Activated T-cell treated with anti-CD3 and anti-CD28 coated beads, Interleukin-2, amount 50 U/mL, for 24 hours (primary cell): Measurements from ENCODE around the gene UBE2QL1.

Experiments
- DNase-seq: peaks from one replicate; pipeline ENCODE4 v3.0.0-alpha.2; 2020
- H3K27ac Mint-ChIP-seq: 2 replicates; pipeline ENCODE4 v1.8.0; 2020; ENCODE audit warnings: mild to moderate bottlenecking, mixed read lengths
- H3K27me3 Mint-ChIP-seq: 2 replicates; pipeline ENCODE4 v1.8.0; 2020; ENCODE audit warnings: mixed read lengths
- H3K36me3 Mint-ChIP-seq: 2 replicates; pipeline ENCODE4 v1.8.0; 2020; ENCODE audit warnings: low read depth, mixed read lengths
- H3K4me1 Mint-ChIP-seq: 2 replicates; pipeline ENCODE4 v1.8.0; 2020; ENCODE audit warnings: low read depth, mixed read lengths
- H3K4me3 Mint-ChIP-seq: 2 replicates; pipeline ENCODE4 v1.8.0; 2020; ENCODE audit warnings: mild to moderate bottlenecking, moderate library complexity, mixed read lengths
- H3K9me3 Mint-ChIP-seq: 2 replicates; pipeline ENCODE4 v1.8.0; 2020; ENCODE audit warnings: mixed read lengths

The UBE2QL1 gene

GRCh38 chr5:6457592-6457991 lies 8.9 kb downstream of the UBE2QL1 start:
- Mint-ChIP-seq H3K27me3 (peaks cover 55% of the 10 kb centered on the region), H3K27ac (no peak overlapping the region), H3K4me1 (no peaks in the 10 kb centered on the region), H3K4me3 (no peak overlapping the region), H3K36me3 (no peaks in the 10 kb centered on the region), H3K9me3 (no peaks in the 10 kb centered on the region)
- no peak for DNase-seq

DNA sequence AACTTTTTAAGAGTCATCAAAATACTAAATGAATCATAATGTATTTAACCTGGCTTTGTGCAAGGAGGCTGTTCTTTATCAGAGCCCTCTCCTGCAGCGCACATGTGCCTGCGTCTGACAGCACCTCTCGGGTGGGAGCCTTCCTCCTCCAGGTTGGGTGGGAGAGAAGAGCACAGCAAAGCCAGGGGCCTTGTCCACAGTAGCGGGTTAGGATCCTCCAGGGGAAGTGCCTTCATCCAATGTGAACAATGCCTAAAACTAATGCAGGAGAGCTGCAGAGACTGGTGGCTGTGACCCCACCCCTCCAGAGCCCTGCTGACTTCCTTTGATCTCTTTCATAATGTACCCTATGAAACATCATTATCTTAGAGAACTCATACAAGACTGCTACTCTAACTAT lies 10.2 kb downstream of the UBE2QL1 start:
- Mint-ChIP-seq H3K27ac (no peak overlapping the region), H3K27me3 (peaks cover 43% of the 10 kb centered on the region)

GRCh38 chr5:6459896-6460295 lies 11.2 kb downstream of the UBE2QL1 start:
- Mint-ChIP-seq H3K36me3 (no peaks in the 10 kb centered on the region), H3K4me3 (no peak overlapping the region), H3K27me3 (peaks cover 32% of the 10 kb centered on the region), H3K27ac (no peak overlapping the region), H3K9me3 (no peaks in the 10 kb centered on the region), H3K4me1 (no peaks in the 10 kb centered on the region)
- no peak for DNase-seq

More for the DNA sequence above, 10.2 kb downstream of the UBE2QL1 start:
- H3K4me3 Mint-ChIP-seq: no peak overlapping the region
- H3K9me3 Mint-ChIP-seq: no peaks in the 10 kb centered on the region
- H3K4me1 Mint-ChIP-seq: no peaks in the 10 kb centered on the region
- no peaks in the 10 kb centered on the region for H3K36me3 Mint-ChIP-seq
- DNase-seq: no peak

- peaks cover 23% of the 10 kb centered on the region for H3K27me3 Mint-ChIP-seq
- no peaks in the 10 kb centered on the region for H3K36me3 Mint-ChIP-seq
- H3K9me3 Mint-ChIP-seq: no peaks in the 10 kb centered on the region
- no peak overlapping the region for H3K27ac Mint-ChIP-seq
- no peak overlapping the region for H3K4me3 Mint-ChIP-seq
- DNase-seq: no peak
- no peaks in the 10 kb centered on the region for H3K4me1 Mint-ChIP-seq
Observed at GRCh38 chr5:6461006-6461405, 12.3 kb downstream of the UBE2QL1 start.

DNA sequence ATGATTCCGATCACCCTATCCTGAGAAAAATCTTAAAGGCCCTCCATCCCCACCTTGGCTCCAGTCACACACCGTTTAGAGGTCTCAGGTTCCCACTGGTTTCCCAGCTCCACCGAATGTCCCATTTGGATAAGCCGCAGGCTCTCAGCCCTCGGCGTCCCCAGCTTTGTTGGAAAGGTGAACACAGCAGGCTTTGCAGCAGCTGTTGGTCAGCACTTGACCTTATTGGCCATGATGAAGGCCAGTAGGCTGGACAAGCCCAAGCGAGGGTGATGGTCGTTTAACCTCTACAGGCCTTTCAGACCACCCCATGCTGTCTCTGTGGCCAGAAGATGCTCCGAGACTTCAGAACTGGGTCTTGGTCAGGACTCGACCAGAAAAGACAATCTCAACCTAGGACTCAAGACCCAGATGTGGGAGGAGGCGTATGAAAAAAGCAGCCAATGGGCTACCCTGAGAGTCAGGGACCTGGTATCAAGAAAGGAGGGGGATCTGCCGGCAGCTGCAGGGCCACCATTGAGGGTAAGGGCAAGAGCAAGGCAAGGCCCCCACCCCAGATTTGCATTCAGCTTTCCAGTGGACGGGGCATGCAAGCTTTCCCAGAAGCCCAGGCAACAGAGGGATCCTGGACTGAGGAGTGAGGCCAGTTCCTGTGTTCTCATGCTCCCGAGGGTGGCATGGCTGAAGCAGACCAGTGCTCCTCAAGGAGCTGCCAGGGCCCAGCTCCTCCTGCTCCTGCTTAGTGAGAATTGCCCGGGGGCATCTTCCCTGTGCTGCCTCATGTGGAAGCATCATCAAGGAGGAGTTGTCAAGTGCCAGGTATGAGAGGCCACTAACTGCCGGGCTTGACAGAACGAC lies 13.4 kb downstream of the UBE2QL1 start:
- H3K9me3 Mint-ChIP-seq: no peaks in the 10 kb centered on the region
- H3K4me3 Mint-ChIP-seq: no peak overlapping the region
- no peak overlapping the region for H3K27ac Mint-ChIP-seq
- H3K36me3 Mint-ChIP-seq: no peaks in the 10 kb centered on the region
- peaks cover 19% of the 10 kb centered on the region for H3K27me3 Mint-ChIP-seq
- DNase-seq: no peak
- no peaks in the 10 kb centered on the region for H3K4me1 Mint-ChIP-seq

DNA sequence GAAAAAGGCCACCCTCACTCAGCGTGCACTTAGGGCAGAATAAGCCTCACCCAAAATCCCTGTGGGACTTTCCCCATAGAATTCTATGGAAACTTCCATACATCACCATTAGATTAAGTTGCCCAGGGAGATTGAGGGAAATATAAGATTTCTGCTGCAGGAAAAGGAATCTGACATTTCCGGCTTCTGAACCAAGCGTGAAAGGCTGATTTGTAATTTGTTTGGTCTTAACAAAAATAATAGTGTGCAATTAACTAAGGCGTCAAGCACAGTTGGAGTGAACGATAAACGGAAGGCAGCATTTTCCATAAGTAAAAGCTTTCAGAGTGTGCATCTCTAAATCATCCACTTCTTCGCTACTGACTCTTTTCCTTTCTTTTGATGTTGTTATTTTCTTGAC lies 14.0 kb downstream of the UBE2QL1 start:
- H3K4me3 Mint-ChIP-seq: no peak overlapping the region

DNA sequence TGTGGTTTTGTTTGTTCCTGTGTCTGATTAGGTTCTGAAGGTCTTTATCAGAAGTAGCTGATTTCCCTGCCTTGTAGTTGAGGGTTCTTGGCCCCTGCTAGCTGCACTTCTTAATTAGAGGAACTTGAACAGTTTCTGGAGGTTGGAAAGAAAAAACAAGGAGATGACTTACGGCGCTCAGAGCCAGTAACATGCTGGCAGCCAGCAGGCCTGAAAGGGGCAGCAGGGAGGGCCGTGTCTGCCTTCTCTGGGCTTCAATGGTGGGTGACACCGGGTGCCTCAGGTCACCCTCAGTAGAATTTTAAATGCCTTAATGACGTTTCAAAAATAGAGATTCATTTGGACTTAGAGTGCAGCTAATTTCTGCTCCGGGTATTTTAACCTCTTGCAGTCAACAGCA lies 15.8 kb downstream of the UBE2QL1 start:
- H3K27me3 Mint-ChIP-seq: peaks cover 22% of the 10 kb centered on the region
- H3K4me3 Mint-ChIP-seq: no peak overlapping the region
- H3K36me3 Mint-ChIP-seq: no peaks in the 10 kb centered on the region
- no peaks in the 10 kb centered on the region for H3K4me1 Mint-ChIP-seq
- DNase-seq: no peak
- H3K9me3 Mint-ChIP-seq: no peaks in the 10 kb centered on the region
- no peak overlapping the region for H3K27ac Mint-ChIP-seq

More for the DNA sequence above, 14.0 kb downstream of the UBE2QL1 start:
- Mint-ChIP-seq H3K4me1 (no peaks in the 10 kb centered on the region), H3K36me3 (no peaks in the 10 kb centered on the region), H3K27me3 (peaks cover 15% of the 10 kb centered on the region), H3K9me3 (no peaks in the 10 kb centered on the region), H3K27ac (no peak overlapping the region)
- DNase-seq: no peak

DNA sequence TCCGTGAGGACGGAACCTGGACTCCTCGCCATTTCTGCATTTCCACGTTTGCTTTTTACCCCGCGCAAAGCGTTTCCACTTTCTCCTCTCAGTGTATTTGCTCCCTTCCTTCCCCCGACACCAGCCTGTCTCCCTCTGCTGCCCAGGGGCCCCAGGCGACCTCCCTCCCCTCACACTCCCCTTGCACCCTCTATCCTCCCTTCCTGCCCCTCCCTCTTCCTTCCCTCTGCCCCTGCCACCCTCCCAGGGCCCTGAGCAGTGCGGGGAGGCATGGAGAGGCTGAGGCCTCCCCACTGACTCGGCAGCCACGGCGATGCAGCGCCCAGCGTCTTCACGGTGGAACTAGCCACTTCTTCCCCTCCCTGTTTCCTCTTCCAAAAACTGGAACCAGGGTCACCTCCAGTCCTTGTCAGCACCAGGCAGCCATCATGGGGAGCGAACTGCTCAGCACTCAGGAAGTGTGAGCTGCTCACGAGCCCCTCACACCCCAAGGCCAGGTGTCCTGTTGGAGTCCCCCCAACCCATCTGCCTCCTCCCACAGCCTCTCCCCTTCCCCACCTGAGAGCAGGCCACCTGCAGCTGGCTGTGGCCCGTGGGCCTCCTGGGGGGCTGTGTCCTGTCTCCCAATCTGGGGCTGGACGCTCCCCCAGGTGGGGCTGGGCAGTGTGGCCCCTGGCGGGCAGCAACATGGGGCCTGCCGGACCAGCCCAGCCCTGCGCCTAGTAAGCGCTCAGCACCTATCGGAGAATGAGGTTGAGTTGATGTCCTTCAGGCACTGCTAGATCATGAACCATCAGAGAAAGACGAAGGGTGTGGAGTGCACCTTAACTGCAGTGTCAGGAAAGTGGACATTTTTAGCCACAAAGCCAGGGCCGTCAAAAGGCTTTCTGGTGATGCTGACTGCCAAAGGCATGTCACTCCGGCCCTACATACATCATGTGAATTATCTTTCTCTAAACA lies 17.5 kb downstream of the UBE2QL1 start:
- Mint-ChIP-seq H3K4me3 (no peak overlapping the region), H3K36me3 (no peaks in the 10 kb centered on the region), H3K27me3 (peaks cover 22% of the 10 kb centered on the region), H3K9me3 (no peaks in the 10 kb centered on the region), H3K27ac (no peak overlapping the region), H3K4me1 (no peaks in the 10 kb centered on the region)
- no peak for DNase-seq

GRCh38 chr5:6466975-6467567 lies 18.4 kb downstream of the UBE2QL1 start:
- no peaks in the 10 kb centered on the region for H3K9me3 Mint-ChIP-seq
- H3K27me3 Mint-ChIP-seq: peaks cover 25% of the 10 kb centered on the region

GRCh38 chr5:6467591-6467990 lies 18.9 kb downstream of the UBE2QL1 start:
- Mint-ChIP-seq H3K9me3 (no peaks in the 10 kb centered on the region), H3K36me3 (no peaks in the 10 kb centered on the region), H3K27ac (no peak overlapping the region)

More at GRCh38 chr5:6466975-6467567, 18.4 kb downstream of the UBE2QL1 start:
- Mint-ChIP-seq H3K27ac (no peak overlapping the region), H3K36me3 (no peaks in the 10 kb centered on the region), H3K4me3 (no peak overlapping the region), H3K4me1 (no peaks in the 10 kb centered on the region)
- no peak for DNase-seq

DNA sequence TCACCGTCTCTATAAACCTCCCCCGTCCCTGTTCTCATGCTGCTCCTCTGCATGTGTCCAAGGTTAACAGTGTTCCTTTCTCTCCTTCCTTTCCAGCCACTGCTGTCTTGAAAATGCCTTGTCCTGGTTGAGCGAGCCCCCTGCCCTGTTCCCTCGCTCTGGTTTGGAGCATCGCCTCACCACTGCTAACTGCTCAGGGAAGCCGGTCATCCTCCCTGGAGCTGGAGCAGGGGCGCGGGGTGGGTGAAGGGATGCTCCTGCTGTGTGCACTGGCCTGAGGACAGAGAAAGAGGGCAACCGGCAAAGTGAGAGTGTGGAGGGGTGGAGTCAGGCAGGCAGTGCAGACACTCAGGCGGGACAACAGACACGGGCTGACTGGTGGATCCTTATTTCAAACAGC lies 19.4 kb downstream of the UBE2QL1 start:
- no peak for DNase-seq
- Mint-ChIP-seq H3K4me1 (no peaks in the 10 kb centered on the region), H3K9me3 (no peaks in the 10 kb centered on the region), H3K27me3 (peaks cover 30% of the 10 kb centered on the region), H3K27ac (no peak overlapping the region), H3K4me3 (no peak overlapping the region), H3K36me3 (no peaks in the 10 kb centered on the region)

More at GRCh38 chr5:6467591-6467990, 18.9 kb downstream of the UBE2QL1 start:
- Mint-ChIP-seq H3K4me1 (no peaks in the 10 kb centered on the region), H3K4me3 (no peak overlapping the region), H3K27me3 (peaks cover 25% of the 10 kb centered on the region)
- DNase-seq: no peak

- no peak for DNase-seq
- Mint-ChIP-seq H3K4me3 (no peak overlapping the region), H3K4me1 (no peaks in the 10 kb centered on the region), H3K27ac (no peak overlapping the region), H3K36me3 (no peaks in the 10 kb centered on the region), H3K9me3 (no peaks in the 10 kb centered on the region), H3K27me3 (peaks cover 30% of the 10 kb centered on the region)
Observed at GRCh38 chr5:6468870-6469269, 20.2 kb downstream of the UBE2QL1 start.

- Mint-ChIP-seq H3K27me3 (peaks cover 32% of the 10 kb centered on the region), H3K36me3 (no peaks in the 10 kb centered on the region), H3K4me3 (no peak overlapping the region)
Observed at GRCh38 chr5:6469836-6470235, 21.2 kb downstream of the UBE2QL1 start.

GRCh38 chr5:6470672-6471071 lies 22.0 kb downstream of the UBE2QL1 start:
- Mint-ChIP-seq H3K4me1 (no peaks in the 10 kb centered on the region), H3K36me3 (no peaks in the 10 kb centered on the region), H3K9me3 (no peaks in the 10 kb centered on the region), H3K4me3 (no peak overlapping the region), H3K27me3 (peaks cover 32% of the 10 kb centered on the region), H3K27ac (no peak overlapping the region)
- no peak for DNase-seq

More at GRCh38 chr5:6469836-6470235, 21.2 kb downstream of the UBE2QL1 start:
- Mint-ChIP-seq H3K27ac (no peak overlapping the region), H3K4me1 (no peaks in the 10 kb centered on the region), H3K9me3 (no peaks in the 10 kb centered on the region)
- DNase-seq: no peak
